Mesendoderm (in vitro differentiated cells): ENCODE data around the gene GFRA1.

ENCODE experiments used
- DNase-seq: peaks from one replicate; pipeline ENCODE4 v3.0.0; 2013
- H2AK5ac ChIP-seq: 2 replicates; pipeline ENCODE4 v1.6.1; 2013; ENCODE audit warnings: low read length, inconsistent platforms
- H2BK120ac ChIP-seq: 2 replicates; pipeline ENCODE4 v1.6.1; 2013; ENCODE audit warnings: low read depth, mild to moderate bottlenecking, low read length, moderate library complexity, mixed read lengths
- H2BK15ac ChIP-seq: replicated peaks from 2 replicates; pipeline ENCODE4 v1.6.1; 2013; ENCODE audit warnings: low read depth, mild to moderate bottlenecking, moderate library complexity
- H2BK5ac ChIP-seq: 2 replicates; pipeline ENCODE4 v1.6.1; 2013; ENCODE audit warnings: low read length, inconsistent platforms
- H3K18ac ChIP-seq: 2 replicates; pipeline ENCODE4 v1.6.1; 2013; ENCODE audit warnings: mild to moderate bottlenecking, low read length, mixed read lengths
- H3K23ac ChIP-seq: one replicate; pipeline ENCODE4 v1.6.1; 2013; ENCODE audit warnings: low read length
- H3K27ac ChIP-seq: 2 replicates; pipeline ENCODE4 v1.5.1; 2013; ENCODE audit warnings: low read depth, mild to moderate bottlenecking, inconsistent platforms, low read length, moderate library complexity
- H3K27me3 ChIP-seq: 2 replicates; pipeline ENCODE4 v1.6.1; 2013; ENCODE audit warnings: low read length, control low read depth, mild to moderate bottlenecking, inconsistent platforms; ENCODE audit not compliant: insufficient read depth, poor library complexity
- H3K36me3 ChIP-seq: 2 replicates; pipeline ENCODE4 v1.6.1; 2013; ENCODE audit warnings: low read length, inconsistent platforms; ENCODE audit not compliant: control insufficient read depth, insufficient read depth
- H3K4ac ChIP-seq: one replicate; pipeline ENCODE4 v1.6.1; 2013; ENCODE audit warnings: low read depth, mild to moderate bottlenecking, low read length, moderate library complexity
- H3K4me1 ChIP-seq: 2 replicates; pipeline ENCODE4 v1.6.1; 2013; ENCODE audit warnings: low read depth, low read length, inconsistent platforms; ENCODE audit not compliant: control insufficient read depth
- H3K4me2 ChIP-seq: 2 replicates; pipeline ENCODE4 v1.6.1; 2013; ENCODE audit warnings: low read length
- H3K4me3 ChIP-seq: 2 replicates; pipeline ENCODE4 v1.5.1; 2013; ENCODE audit warnings: mild to moderate bottlenecking, low read length
- H3K56ac ChIP-seq: one replicate; pipeline ENCODE4 v1.6.1; 2013; ENCODE audit warnings: low read length
- H3K79me1 ChIP-seq: 2 replicates; pipeline ENCODE4 v1.6.1; 2013; ENCODE audit warnings: low read length, inconsistent platforms
- H3K79me2 ChIP-seq: 2 replicates; pipeline ENCODE4 v1.6.1; 2013; ENCODE audit warnings: mild to moderate bottlenecking, low read length; ENCODE audit not compliant: control insufficient read depth, insufficient read depth
- H3K9ac ChIP-seq: 2 replicates; pipeline ENCODE4 v1.6.1; 2013; ENCODE audit warnings: low read length, inconsistent platforms
- H4K5ac ChIP-seq: one replicate; pipeline ENCODE4 v1.6.1; 2013; ENCODE audit warnings: low read length
- H4K8ac ChIP-seq: one replicate; pipeline ENCODE4 v1.6.1; 2013; ENCODE audit warnings: low read depth, mild to moderate bottlenecking, control low read depth, low read length, moderate library complexity
- WGBS: extraction: QIAGEN DNeasy Blood & Tissue Kit; methylation state at CpG from one replicate; pipeline ENCODE4 v1.1.7; 2013; ENCODE audit warnings: low lambda C conversion rate, missing lambda C conversion rate; ENCODE audit not compliant: insufficient coverage; ENCODE audit errors: extremely low coverage; 5-methylcytosine and 5-hydroxymethylcytosine counted together

GFRA1 gene

GRCh38 chr10:116132780-116133399 is 140.1 kb downstream of the GFRA1 start:
- Histone ChIP-seq H2AK5ac (no peak overlapping the region), H4K5ac (no peak overlapping the region), H2BK15ac (no peak overlapping the region), H3K27ac (no peak overlapping the region), H2BK120ac (no peak overlapping the region), H4K8ac (no peak overlapping the region), H3K23ac (no peak overlapping the region), H3K4me3 (no peak overlapping the region), H3K79me1 (no peaks in the 10 kb centered on the region), H3K56ac (no peak overlapping the region), H3K4me2 (no peak overlapping the region), H3K27me3 (no peaks in the 10 kb centered on the region), H3K4ac (no peak overlapping the region), H3K9ac (no peak overlapping the region), H2BK5ac (no peak overlapping the region), H3K4me1 (peaks cover 2% of the 10 kb centered on the region), H3K18ac (no peak overlapping the region), H3K36me3 (no peaks in the 10 kb centered on the region), H3K79me2 (no peaks in the 10 kb centered on the region)
- no CpG with 5 or more reads among the region's 13 CpGs for WGBS
- no peak for DNase-seq

DNA sequence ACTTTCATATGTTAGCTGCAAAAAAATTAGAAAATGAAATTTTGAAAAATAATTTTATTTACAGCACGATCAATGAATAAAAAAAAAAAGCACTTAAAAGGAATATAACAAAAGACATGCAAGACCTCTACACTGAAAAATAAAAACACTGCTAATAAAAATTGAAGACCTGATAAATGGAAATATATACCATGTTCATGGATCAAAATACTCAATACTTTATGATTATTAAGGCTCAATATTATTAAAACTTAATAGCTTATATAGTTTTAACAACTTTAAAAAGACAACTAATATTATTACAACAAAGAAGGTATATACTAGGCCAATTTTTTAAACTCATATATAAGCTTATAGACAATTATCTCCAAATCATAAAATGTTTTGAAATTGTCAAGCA is 143.0 kb downstream of the GFRA1 start:
- Histone ChIP-seq H3K27ac (no peak overlapping the region), H3K9ac (no peak overlapping the region), H4K8ac (no peak overlapping the region), H2AK5ac (no peak overlapping the region), H3K4ac (no peak overlapping the region), H3K23ac (no peak overlapping the region), H3K79me2 (no peaks in the 10 kb centered on the region), H3K4me1 (peaks cover 2% of the 10 kb centered on the region), H3K4me3 (no peak overlapping the region), H3K18ac (no peak overlapping the region), H2BK5ac (no peak overlapping the region), H3K27me3 (no peaks in the 10 kb centered on the region), H2BK120ac (no peak overlapping the region), H3K79me1 (no peaks in the 10 kb centered on the region), H3K56ac (no peak overlapping the region), H3K4me2 (no peak overlapping the region), H3K36me3 (no peaks in the 10 kb centered on the region), H2BK15ac (no peak overlapping the region), H4K5ac (no peak overlapping the region)
- WGBS: no CpG with 5 or more reads among the region's 1 CpG
- no peak for DNase-seq

- Histone ChIP-seq H4K8ac (no peak overlapping the region), H3K23ac (no peak overlapping the region), H2BK120ac (no peak overlapping the region), H3K36me3 (no peaks in the 10 kb centered on the region), H3K79me2 (no peaks in the 10 kb centered on the region), H3K79me1 (no peaks in the 10 kb centered on the region), H2AK5ac (no peak overlapping the region), H3K4ac (no peak overlapping the region), H3K9ac (no peak overlapping the region), H2BK5ac (no peak overlapping the region), H4K5ac (no peak overlapping the region), H3K4me3 (no peak overlapping the region), H3K56ac (no peak overlapping the region), H3K27ac (no peak overlapping the region), H3K4me2 (no peak overlapping the region), H3K18ac (no peak overlapping the region), H3K4me1 (no peaks in the 10 kb centered on the region), H3K27me3 (no peaks in the 10 kb centered on the region), H2BK15ac (no peak overlapping the region)
- no CpG with 5 or more reads among the region's 10 CpGs for WGBS
- no peak for DNase-seq
These were observed 145.9 kb downstream of the GFRA1 start for GRCh38 chr10:116126954-116127695.

DNA sequence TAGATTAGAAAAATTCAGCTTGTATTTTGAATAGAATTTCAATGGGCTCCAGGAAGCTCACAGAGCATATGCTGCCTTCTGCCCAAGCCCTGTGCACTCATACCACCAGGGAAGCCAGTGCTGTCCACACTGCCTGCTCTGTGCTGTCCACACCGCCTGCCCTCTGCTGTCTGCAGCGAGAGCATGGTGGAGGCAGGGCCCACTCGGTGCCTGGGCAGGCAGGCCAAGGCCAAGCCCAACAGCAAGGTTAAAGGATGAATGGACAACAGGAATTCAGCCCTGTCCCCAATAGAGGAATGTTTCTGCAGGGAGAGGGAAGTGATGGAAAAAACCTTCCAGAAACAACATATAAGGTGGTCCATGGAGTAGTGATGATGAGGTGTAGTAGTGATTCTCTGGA is 146.8 kb downstream of the GFRA1 start:
- no peaks in the 10 kb centered on the region for H3K27me3 ChIP-seq
- H3K4me1 ChIP-seq: no peaks in the 10 kb centered on the region
- no peak for DNase-seq
- no peak overlapping the region for H4K8ac ChIP-seq
- no peak overlapping the region for H3K4me2 ChIP-seq
- WGBS: no CpG with 5 or more reads among the region's 3 CpGs
- no peaks in the 10 kb centered on the region for H3K79me1 ChIP-seq
- H4K5ac ChIP-seq: no peak overlapping the region
- no peak overlapping the region for H3K27ac ChIP-seq
- no peak overlapping the region for H3K23ac ChIP-seq
- H3K9ac ChIP-seq: no peak overlapping the region
- H3K4ac ChIP-seq: no peak overlapping the region
- H2AK5ac ChIP-seq: no peak overlapping the region
- H3K79me2 ChIP-seq: no peaks in the 10 kb centered on the region
- no peak overlapping the region for H2BK5ac ChIP-seq
- H3K56ac ChIP-seq: no peak overlapping the region
- no peak overlapping the region for H2BK15ac ChIP-seq
- H3K36me3 ChIP-seq: no peaks in the 10 kb centered on the region
- no peak overlapping the region for H3K4me3 ChIP-seq
- H2BK120ac ChIP-seq: no peak overlapping the region
- H3K18ac ChIP-seq: no peak overlapping the region

DNA sequence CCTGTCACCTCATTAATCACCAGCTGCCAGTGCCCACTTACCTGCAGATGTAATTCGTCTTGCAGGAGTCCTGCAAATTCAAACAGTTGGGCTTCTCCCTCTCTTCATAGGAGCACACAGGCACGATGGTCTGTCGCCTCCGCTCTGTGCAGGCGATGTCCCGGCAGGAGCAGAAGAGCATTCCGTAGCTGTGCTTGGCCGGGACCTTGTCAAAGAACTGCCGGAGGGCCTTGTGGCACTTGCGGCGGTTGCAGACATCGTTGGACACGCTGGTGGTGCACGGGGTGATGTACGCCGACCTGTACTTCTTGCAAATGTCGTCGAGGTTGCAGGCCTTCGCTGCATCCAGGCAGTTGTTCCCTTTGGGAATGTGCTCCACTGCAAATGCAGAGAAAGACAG is 147.8 kb downstream of the GFRA1 start:
- no peak overlapping the region for H3K4me2 ChIP-seq
- no peak overlapping the region for H2BK120ac ChIP-seq
- H3K56ac ChIP-seq: no peak overlapping the region
- H3K79me1 ChIP-seq: no peaks in the 10 kb centered on the region
- no peak overlapping the region for H3K27ac ChIP-seq
- no CpG with 5 or more reads among the region's 19 CpGs for WGBS
- no peak for DNase-seq
- no peaks in the 10 kb centered on the region for H3K36me3 ChIP-seq
- no peak overlapping the region for H4K5ac ChIP-seq
- no peaks in the 10 kb centered on the region for H3K4me1 ChIP-seq
- no peaks in the 10 kb centered on the region for H3K79me2 ChIP-seq
- no peaks in the 10 kb centered on the region for H3K27me3 ChIP-seq
- H2BK5ac ChIP-seq: no peak overlapping the region
- H3K18ac ChIP-seq: no peak overlapping the region
- no peak overlapping the region for H2BK15ac ChIP-seq
- H3K23ac ChIP-seq: no peak overlapping the region
- no peak overlapping the region for H3K4ac ChIP-seq
- H4K8ac ChIP-seq: no peak overlapping the region
- no peak overlapping the region for H2AK5ac ChIP-seq
- no peak overlapping the region for H3K4me3 ChIP-seq
- no peak overlapping the region for H3K9ac ChIP-seq

- H3K4me1 ChIP-seq: no peaks in the 10 kb centered on the region
- no peak overlapping the region for H2AK5ac ChIP-seq
- H3K4me3 ChIP-seq: no peak overlapping the region
- H4K5ac ChIP-seq: no peak overlapping the region
- no peak overlapping the region for H3K18ac ChIP-seq
- H3K9ac ChIP-seq: no peak overlapping the region
- no peak overlapping the region for H4K8ac ChIP-seq
- no peak overlapping the region for H3K56ac ChIP-seq
- H3K79me1 ChIP-seq: no peaks in the 10 kb centered on the region
- H2BK120ac ChIP-seq: no peak overlapping the region
- H2BK15ac ChIP-seq: no peak overlapping the region
- no peaks in the 10 kb centered on the region for H3K27me3 ChIP-seq
- WGBS: no CpG with 5 or more reads among the region's 4 CpGs
- H3K4ac ChIP-seq: no peak overlapping the region
- no peak overlapping the region for H3K23ac ChIP-seq
- no peak for DNase-seq
- no peak overlapping the region for H3K27ac ChIP-seq
- H3K36me3 ChIP-seq: no peaks in the 10 kb centered on the region
- no peaks in the 10 kb centered on the region for H3K79me2 ChIP-seq
- H2BK5ac ChIP-seq: no peak overlapping the region
- H3K4me2 ChIP-seq: no peak overlapping the region
These were observed 148.2 kb downstream of the GFRA1 start for GRCh38 chr10:116124777-116125176.
